SU-DHL-6 (cell line): ENCODE results near the gene PWP1.

ENCODE experiments used
- H2AFZ ChIP-seq: fragments of 200-600 bp; sonication (generic); 2 replicates; pipeline ENCODE4 v1.6.1; 2014; ENCODE audit warnings: low read depth, mild to moderate bottlenecking, moderate library complexity, mixed read lengths, antibody characterized with exemption, low read length; ENCODE audit not compliant: severe bottlenecking
- H3F3A ChIP-seq: fragments of 200-600 bp; shearing (Covaris generic); 2 replicates; pipeline ENCODE4 v1.6.0; 2016; ENCODE audit warnings: antibody characterized with exemption, mild to moderate bottlenecking; ENCODE audit not compliant: insufficient read depth
- H3K27ac ChIP-seq: fragments of 200-600 bp; sonication (generic); 2 replicates; pipeline ENCODE4 v1.5.1; 2016; ENCODE audit warnings: low read depth, mild to moderate bottlenecking, low read length, moderate library complexity, mixed read lengths
- H3K27me3 ChIP-seq: fragments of 200-600 bp; sonication (generic), shearing (Covaris generic); 2 replicates; pipeline ENCODE4 v1.6.0; 2014; ENCODE audit warnings: mild to moderate bottlenecking, low read length
- H3K36me3 ChIP-seq: fragments of 200-600 bp; sonication (generic); 2 replicates; pipeline ENCODE4 v1.6.1; 2014; ENCODE audit warnings: mild to moderate bottlenecking, low read length, mixed read lengths
- H3K4me2 ChIP-seq: fragments of 300-600, 200-600 bp; shearing (Covaris generic), sonication (generic); 2 replicates; pipeline ENCODE4 v1.6.0; 2014; ENCODE audit warnings: low read length, low read depth, mild to moderate bottlenecking; ENCODE audit not compliant: poor library complexity, severe bottlenecking
- H3K4me3 ChIP-seq: fragments of 200-600 bp; sonication (generic); 2 replicates; pipeline ENCODE4 v1.5.1; 2014; ENCODE audit warnings: antibody characterized with exemption, low read length, mild to moderate bottlenecking, mixed read lengths; ENCODE audit not compliant: insufficient read depth, poor library complexity, severe bottlenecking
- H3K79me2 ChIP-seq: fragments of 200-600 bp; sonication (generic); 2 replicates; pipeline ENCODE4 v1.6.1; 2014; ENCODE audit warnings: mild to moderate bottlenecking, low read length, moderate library complexity; ENCODE audit not compliant: insufficient read depth
- H3K9ac ChIP-seq: fragments of 200-600 bp; sonication (generic); 2 replicates; pipeline ENCODE4 v1.7.0; 2014; ENCODE audit warnings: mild to moderate bottlenecking, low read length
- H3K9me2 ChIP-seq: fragments of 200-600 bp; sonication (generic); replicated peaks from 2 replicates; pipeline ENCODE4 v1.6.1; 2014; ENCODE audit warnings: low read length; ENCODE audit not compliant: insufficient read depth
- H3K9me3 ChIP-seq: fragments of 200-600 bp; sonication (generic); 2 replicates; pipeline ENCODE4 v1.6.1; 2014; ENCODE audit warnings: low read length, mixed read lengths; ENCODE audit not compliant: insufficient read depth
- H4K20me1 ChIP-seq: fragments of 200-600 bp; sonication (generic); 2 replicates; pipeline ENCODE4 v1.6.1; 2014; ENCODE audit warnings: low read depth, mild to moderate bottlenecking, antibody characterized with exemption, low read length, moderate library complexity, mixed read lengths
- EZH2phosphoT487 ChIP-seq: fragments of 200-600 bp; sonication (generic), shearing (Covaris generic); conservative IDR thresholded peaks from 2 replicates; pipeline ENCODE4 v1.6.1; 2018; ENCODE audit warnings: mild to moderate bottlenecking, antibody characterized with exemption, low read length, moderate library complexity, mixed read lengths
- TF ChIP-seq, protein P1 (sequence below): fragments of 200-600 bp; sonication (generic); IDR thresholded peaks from one replicate; pipeline ENCODE4 v1.5.1; 2017; ENCODE audit warnings: antibody characterized with exemption, mild to moderate bottlenecking, low read length, moderate library complexity; ENCODE audit not compliant: insufficient read depth, poor library complexity, severe bottlenecking

PWP1 gene

DNA sequence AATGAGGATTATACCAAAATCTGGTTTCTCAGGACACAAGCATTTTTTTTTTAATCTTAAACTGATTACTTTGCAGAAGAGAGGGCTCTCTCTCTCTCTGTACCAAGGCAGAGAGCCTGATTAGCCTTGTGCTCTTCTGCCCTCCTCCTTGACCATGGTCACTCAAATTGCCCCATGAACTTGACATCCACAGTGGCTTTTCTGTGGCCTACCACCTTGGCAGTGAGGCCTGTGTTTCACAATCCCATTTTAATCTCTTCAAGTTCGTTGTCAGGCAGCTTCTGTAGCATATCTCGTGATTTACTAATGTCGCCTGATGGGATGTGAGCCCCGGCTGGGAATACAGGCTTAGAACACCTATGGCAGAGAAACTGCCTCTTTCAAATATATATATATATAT lies 30.7 kb upstream of the PWP1 start:
- no peak overlapping the region for H3K4me3 ChIP-seq
- H3K9me3 ChIP-seq: no peaks in the 10 kb centered on the region
- H3F3A ChIP-seq: no peaks in the 10 kb centered on the region
- no peak overlapping the region for H3K4me2 ChIP-seq
- H4K20me1 ChIP-seq: no peaks in the 10 kb centered on the region
- H3K9me2 ChIP-seq: no peaks in the 10 kb centered on the region
- H3K27ac ChIP-seq: no peak overlapping the region
- no peak overlapping the region for H3K9ac ChIP-seq
- no peak overlapping the region for H2AFZ ChIP-seq
- H3K79me2 ChIP-seq: no peaks in the 10 kb centered on the region
- H3K36me3 ChIP-seq: no peaks in the 10 kb centered on the region
- TF ChIP-seq, protein P1, sequence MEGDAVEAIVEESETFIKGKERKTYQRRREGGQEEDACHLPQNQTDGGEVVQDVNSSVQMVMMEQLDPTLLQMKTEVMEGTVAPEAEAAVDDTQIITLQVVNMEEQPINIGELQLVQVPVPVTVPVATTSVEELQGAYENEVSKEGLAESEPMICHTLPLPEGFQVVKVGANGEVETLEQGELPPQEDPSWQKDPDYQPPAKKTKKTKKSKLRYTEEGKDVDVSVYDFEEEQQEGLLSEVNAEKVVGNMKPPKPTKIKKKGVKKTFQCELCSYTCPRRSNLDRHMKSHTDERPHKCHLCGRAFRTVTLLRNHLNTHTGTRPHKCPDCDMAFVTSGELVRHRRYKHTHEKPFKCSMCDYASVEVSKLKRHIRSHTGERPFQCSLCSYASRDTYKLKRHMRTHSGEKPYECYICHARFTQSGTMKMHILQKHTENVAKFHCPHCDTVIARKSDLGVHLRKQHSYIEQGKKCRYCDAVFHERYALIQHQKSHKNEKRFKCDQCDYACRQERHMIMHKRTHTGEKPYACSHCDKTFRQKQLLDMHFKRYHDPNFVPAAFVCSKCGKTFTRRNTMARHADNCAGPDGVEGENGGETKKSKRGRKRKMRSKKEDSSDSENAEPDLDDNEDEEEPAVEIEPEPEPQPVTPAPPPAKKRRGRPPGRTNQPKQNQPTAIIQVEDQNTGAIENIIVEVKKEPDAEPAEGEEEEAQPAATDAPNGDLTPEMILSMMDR: no peak
- TF ChIP-seq EZH2phosphoT487: no peak
- no peaks in the 10 kb centered on the region for H3K27me3 ChIP-seq

DNA sequence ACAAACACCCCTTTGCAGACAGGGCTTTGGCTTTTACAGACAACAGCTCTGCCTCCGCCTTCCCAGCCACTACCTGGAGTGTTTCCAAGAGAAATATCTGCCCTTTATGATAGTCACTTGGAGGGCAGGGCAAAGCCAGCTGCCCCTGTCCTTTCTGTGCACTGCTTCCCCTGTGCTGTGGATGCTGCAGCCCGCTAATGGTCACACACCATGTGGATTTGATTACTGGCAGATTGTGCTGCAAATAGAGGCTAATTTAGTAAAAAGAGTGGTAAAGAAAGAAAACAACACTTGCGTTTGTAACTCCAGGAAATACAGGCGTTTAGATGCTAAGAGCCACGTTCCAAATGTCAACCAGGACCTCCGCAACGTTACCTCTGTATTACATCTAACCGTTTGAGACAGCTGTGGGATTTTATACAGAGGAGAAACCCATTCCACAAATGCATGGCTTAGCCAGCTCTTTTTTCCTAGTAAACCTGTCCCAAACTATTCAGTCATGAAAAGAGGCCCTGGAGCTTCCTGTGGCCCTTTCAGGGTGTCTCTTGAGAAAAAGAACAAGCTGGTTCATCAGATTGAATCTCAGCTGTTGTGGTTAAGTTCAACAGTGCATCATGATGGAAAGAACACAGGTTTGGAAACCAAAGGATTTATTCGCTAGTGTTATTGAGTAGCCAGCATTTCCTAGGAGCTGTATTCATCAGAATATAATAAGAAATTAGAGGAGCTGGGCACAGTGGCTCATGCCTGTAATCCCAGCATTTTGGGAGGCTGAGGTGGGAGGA lies 30.1 kb upstream of the PWP1 start:
- TF ChIP-seq, protein P1: no peak
- TF ChIP-seq EZH2phosphoT487: no peak
- H3K27ac ChIP-seq: no peak overlapping the region
- no peaks in the 10 kb centered on the region for H3K9me2 ChIP-seq
- no peaks in the 10 kb centered on the region for H4K20me1 ChIP-seq
- no peaks in the 10 kb centered on the region for H3K36me3 ChIP-seq
- H3K4me3 ChIP-seq: no peak overlapping the region
- H3K4me2 ChIP-seq: no peak overlapping the region
- H3K79me2 ChIP-seq: no peaks in the 10 kb centered on the region
- H3K27me3 ChIP-seq: no peaks in the 10 kb centered on the region
- no peak overlapping the region for H3K9ac ChIP-seq
- H3K9me3 ChIP-seq: no peaks in the 10 kb centered on the region
- no peaks in the 10 kb centered on the region for H3F3A ChIP-seq
- H2AFZ ChIP-seq: no peak overlapping the region

DNA sequence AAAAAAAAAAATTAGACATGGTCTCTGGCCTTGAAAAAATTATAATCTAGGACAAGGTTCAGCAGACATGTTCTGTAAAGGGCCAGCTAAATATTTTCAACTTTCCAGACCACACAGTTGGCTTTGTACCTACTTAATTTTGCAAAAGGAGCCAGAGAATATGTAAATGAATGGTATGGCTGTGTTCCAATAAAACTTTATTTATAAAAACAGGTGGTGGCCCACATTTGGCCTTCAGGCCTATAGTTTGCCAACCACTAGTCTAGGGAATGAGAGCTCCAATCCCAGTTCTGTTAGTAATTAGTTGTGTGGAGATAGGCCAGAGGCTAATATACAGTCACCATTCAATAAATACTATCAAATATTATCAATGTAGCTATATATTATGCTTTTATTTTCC lies 29.3 kb upstream of the PWP1 start:
- Histone ChIP-seq H3K9me2 (no peaks in the 10 kb centered on the region), H4K20me1 (no peaks in the 10 kb centered on the region), H3K4me3 (no peak overlapping the region), H3K4me2 (no peak overlapping the region), H3K9ac (no peak overlapping the region), H3F3A (no peaks in the 10 kb centered on the region), H3K27ac (no peak overlapping the region), H2AFZ (no peak overlapping the region), H3K36me3 (no peaks in the 10 kb centered on the region), H3K9me3 (no peaks in the 10 kb centered on the region), H3K27me3 (no peaks in the 10 kb centered on the region), H3K79me2 (no peaks in the 10 kb centered on the region)
- no peak for TF ChIP-seq EZH2phosphoT487
- TF ChIP-seq, protein P1: no peak
